SK-N-SH treated with all-trans-retinoic acid at 6 μM for 48 hours (cell line): ENCODE results near the gene BEST1.

Source experiments
- BACH2 ChIP-seq: fragments of 250-450 bp; sonication (Bioruptor Pico); IDR thresholded peaks from 2 replicates; pipeline ENCODE4 v1.9.0; 2021; ENCODE audit warnings: mild to moderate bottlenecking, borderline replicate concordance
- CREB5 ChIP-seq: fragments of 250-450 bp; sonication (Bioruptor Pico); IDR thresholded peaks from 2 replicates; pipeline ENCODE4 v1.5.1; 2020; ENCODE audit warnings: low read depth, mild to moderate bottlenecking, moderate library complexity
- ESRRG ChIP-seq: fragments of 250-450 bp; sonication (Bioruptor Pico); IDR thresholded peaks from 2 replicates; pipeline ENCODE4 v1.6.1; 2021; ENCODE audit warnings: mild to moderate bottlenecking
- GLIS3 ChIP-seq: fragments of 250-450 bp; sonication (Bioruptor Pico); IDR thresholded peaks from 2 replicates; pipeline ENCODE4 v1.5.0; 2020; ENCODE audit warnings: mild to moderate bottlenecking, moderate library complexity
- ISL1 ChIP-seq: fragments of 250-450 bp; sonication (Bioruptor Pico); IDR thresholded peaks from 2 replicates; pipeline ENCODE4 v2.1.2; 2022; ENCODE audit warnings: mild to moderate bottlenecking, moderate library complexity
- OSR1 ChIP-seq: fragments of 250-450 bp; sonication (Bioruptor Pico); IDR thresholded peaks from 2 replicates; pipeline ENCODE4 v1.8.0; 2022; ENCODE audit warnings: moderate library complexity, mild to moderate bottlenecking, inconsistent platforms
- TOX ChIP-seq: fragments of 250-450 bp; sonication (Bioruptor Pico); IDR thresholded peaks from 2 replicates; pipeline ENCODE4 v1.8.0; 2021; ENCODE audit warnings: mild to moderate bottlenecking, moderate library complexity, borderline replicate concordance
- ZFP3 ChIP-seq: fragments of 250-450 bp; sonication (Bioruptor Pico); IDR thresholded peaks from 2 replicates; pipeline ENCODE4 v1.5.0; 2020; ENCODE audit warnings: mild to moderate bottlenecking, moderate library complexity
- ZNF70 ChIP-seq: fragments of 450-650 bp; formaldehyde crosslinking; IDR thresholded peaks from 2 replicates; pipeline ENCODE4 v1.5.0; 2020; ENCODE audit warnings: mild to moderate bottlenecking, moderate library complexity
- ZNF8 ChIP-seq: fragments of 450-650 bp; formaldehyde crosslinking; IDR thresholded peaks from 2 replicates; pipeline ENCODE4 v1.5.0; 2020; ENCODE audit warnings: mild to moderate bottlenecking, moderate library complexity
- TF ChIP-seq, protein P1 (sequence below): fragments of 250-450 bp; sonication (Bioruptor Pico); IDR thresholded peaks from 2 replicates; pipeline ENCODE4 v1.5.1; 2021; ENCODE audit warnings: mild to moderate bottlenecking, moderate library complexity
- TF ChIP-seq, protein P2 (sequence below): fragments of 250-450 bp; sonication (Bioruptor Pico); IDR thresholded peaks from 2 replicates; pipeline ENCODE4 v1.8.0; 2021; ENCODE audit warnings: low read depth, mild to moderate bottlenecking, moderate library complexity, borderline replicate concordance
- TF ChIP-seq, protein P3 (sequence below): fragments of 250-450 bp; sonication (Bioruptor Pico); IDR thresholded peaks from 2 replicates; pipeline ENCODE4 v1.8.0; 2020; ENCODE audit warnings: mild to moderate bottlenecking, moderate library complexity, borderline replicate concordance

DNA sequence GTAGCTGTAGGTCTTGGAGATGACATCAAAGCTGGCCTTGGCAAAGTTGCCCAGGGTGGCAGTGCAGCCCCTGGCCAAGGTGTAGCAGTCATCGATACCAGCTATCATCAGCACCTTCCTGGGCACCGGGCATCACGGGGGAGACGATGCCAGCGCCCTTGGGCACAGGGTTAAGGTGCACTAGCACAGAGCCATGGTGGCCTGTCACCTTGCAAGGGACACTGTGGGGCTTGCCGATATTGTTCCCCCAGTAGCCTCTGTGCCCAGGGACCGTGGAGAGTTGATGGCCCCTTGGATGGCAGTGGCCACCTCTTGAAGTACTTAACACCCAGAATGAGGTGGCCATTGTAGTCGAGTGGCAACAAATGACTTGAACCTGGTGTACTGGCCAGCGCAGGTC, 61.7 kb downstream of the BEST1 start:
- TF ChIP-seq ZNF70 (CRISPR knock-in tag) (no peak), CREB5 (CRISPR knock-in tag) (no peak), ZFP3 (CRISPR knock-in tag) (no peak), ZNF8 (CRISPR knock-in tag) (no peak), BACH2 (CRISPR knock-in tag) (no peak), ISL1 (CRISPR knock-in tag) (no peak), ESRRG (no peak), TOX (CRISPR knock-in tag) (no peak), GLIS3 (CRISPR knock-in tag) (no peak), OSR1 (no peak)
- TF ChIP-seq, protein P1, sequence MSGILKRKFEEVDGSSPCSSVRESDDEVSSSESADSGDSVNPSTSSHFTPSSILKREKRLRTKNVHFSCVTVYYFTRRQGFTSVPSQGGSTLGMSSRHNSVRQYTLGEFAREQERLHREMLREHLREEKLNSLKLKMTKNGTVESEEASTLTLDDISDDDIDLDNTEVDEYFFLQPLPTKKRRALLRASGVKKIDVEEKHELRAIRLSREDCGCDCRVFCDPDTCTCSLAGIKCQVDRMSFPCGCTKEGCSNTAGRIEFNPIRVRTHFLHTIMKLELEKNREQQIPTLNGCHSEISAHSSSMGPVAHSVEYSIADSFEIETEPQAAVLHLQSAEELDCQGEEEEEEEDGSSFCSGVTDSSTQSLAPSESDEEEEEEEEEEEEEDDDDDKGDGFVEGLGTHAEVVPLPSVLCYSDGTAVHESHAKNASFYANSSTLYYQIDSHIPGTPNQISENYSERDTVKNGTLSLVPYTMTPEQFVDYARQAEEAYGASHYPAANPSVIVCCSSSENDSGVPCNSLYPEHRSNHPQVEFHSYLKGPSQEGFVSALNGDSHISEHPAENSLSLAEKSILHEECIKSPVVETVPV (CRISPR knock-in tag), result no peak
- TF ChIP-seq, protein P2, sequence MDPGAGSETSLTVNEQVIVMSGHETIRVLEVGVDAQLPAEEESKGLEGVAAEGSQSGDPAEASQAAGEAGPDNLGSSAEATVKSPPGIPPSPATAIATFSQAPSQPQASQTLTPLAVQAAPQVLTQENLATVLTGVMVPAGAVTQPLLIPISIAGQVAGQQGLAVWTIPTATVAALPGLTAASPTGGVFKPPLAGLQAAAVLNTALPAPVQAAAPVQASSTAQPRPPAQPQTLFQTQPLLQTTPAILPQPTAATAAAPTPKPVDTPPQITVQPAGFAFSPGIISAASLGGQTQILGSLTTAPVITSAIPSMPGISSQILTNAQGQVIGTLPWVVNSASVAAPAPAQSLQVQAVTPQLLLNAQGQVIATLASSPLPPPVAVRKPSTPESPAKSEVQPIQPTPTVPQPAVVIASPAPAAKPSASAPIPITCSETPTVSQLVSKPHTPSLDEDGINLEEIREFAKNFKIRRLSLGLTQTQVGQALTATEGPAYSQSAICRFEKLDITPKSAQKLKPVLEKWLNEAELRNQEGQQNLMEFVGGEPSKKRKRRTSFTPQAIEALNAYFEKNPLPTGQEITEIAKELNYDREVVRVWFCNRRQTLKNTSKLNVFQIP (CRISPR knock-in tag), result no peak
- TF ChIP-seq, protein P3, sequence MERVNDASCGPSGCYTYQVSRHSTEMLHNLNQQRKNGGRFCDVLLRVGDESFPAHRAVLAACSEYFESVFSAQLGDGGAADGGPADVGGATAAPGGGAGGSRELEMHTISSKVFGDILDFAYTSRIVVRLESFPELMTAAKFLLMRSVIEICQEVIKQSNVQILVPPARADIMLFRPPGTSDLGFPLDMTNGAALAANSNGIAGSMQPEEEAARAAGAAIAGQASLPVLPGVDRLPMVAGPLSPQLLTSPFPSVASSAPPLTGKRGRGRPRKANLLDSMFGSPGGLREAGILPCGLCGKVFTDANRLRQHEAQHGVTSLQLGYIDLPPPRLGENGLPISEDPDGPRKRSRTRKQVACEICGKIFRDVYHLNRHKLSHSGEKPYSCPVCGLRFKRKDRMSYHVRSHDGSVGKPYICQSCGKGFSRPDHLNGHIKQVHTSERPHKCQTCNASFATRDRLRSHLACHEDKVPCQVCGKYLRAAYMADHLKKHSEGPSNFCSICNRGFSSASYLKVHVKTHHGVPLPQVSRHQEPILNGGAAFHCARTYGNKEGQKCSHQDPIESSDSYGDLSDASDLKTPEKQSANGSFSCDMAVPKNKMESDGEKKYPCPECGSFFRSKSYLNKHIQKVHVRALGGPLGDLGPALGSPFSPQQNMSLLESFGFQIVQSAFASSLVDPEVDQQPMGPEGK (CRISPR knock-in tag), result no peak
